Glutamatergic neuron (in vitro differentiated cells): ENCODE data around the gene BICRAL. TPM values are rescaled to one million over a fixed set of nuclear protein-coding genes. Genes with fewer than 3 reads are reported as not detected.
"Not testable (repeated sequence)": the region's sequence is repeated elsewhere in the genome, so short reads cannot be mapped to it uniquely, and the experiment has no call there.

Experiments
- DNase-seq: peaks from one replicate; pipeline ENCODE4 v3.0.0; 2022
- H3K27ac Mint-ChIP-seq: one replicate; pipeline ENCODE4 v1.8.0; 2020; ENCODE audit warnings: mild to moderate bottlenecking, mixed read lengths, inconsistent platforms; ENCODE audit not compliant: unreplicated experiment
- H3K27me3 Mint-ChIP-seq: one replicate; pipeline ENCODE4 v1.8.0; 2020; ENCODE audit warnings: mild to moderate bottlenecking, moderate library complexity, mixed read lengths, inconsistent platforms; ENCODE audit not compliant: unreplicated experiment
- H3K36me3 Mint-ChIP-seq: one replicate; pipeline ENCODE4 v1.8.0; 2020; ENCODE audit warnings: mild to moderate bottlenecking, mixed read lengths, inconsistent platforms; ENCODE audit not compliant: unreplicated experiment
- H3K4me1 Mint-ChIP-seq: one replicate; pipeline ENCODE4 v1.8.0; 2020; ENCODE audit warnings: mild to moderate bottlenecking, low read depth, mixed read lengths, inconsistent platforms; ENCODE audit not compliant: unreplicated experiment
- H3K4me3 Mint-ChIP-seq: one replicate; pipeline ENCODE4 v1.8.0; 2020; ENCODE audit warnings: mild to moderate bottlenecking, mixed read lengths, inconsistent platforms; ENCODE audit not compliant: unreplicated experiment
- H3K9me3 Mint-ChIP-seq: one replicate; pipeline ENCODE4 v1.8.0; 2020; ENCODE audit warnings: mild to moderate bottlenecking, moderate library complexity, mixed read lengths, inconsistent platforms; ENCODE audit not compliant: unreplicated experiment
- total RNA-seq: library from RNA; stranded (reverse); fragmentation: NEBNext Ultra II Directional; extraction: Animal tissue kit (Norgen Biotek cat#: 25700); gene quantifications from one replicate; pipeline ENCODE4 v1.2.1, GENCODE V29; 2021; ENCODE audit not compliant: unreplicated experiment
- TF ChIP-seq, protein P1 (sequence below): fragments of 200-600 bp; sonication (generic); IDR thresholded peaks from one replicate; pipeline ENCODE4 v1.5.0; 2021; ENCODE audit not compliant: partially characterized antibody, unreplicated experiment

The BICRAL gene
- total RNA-seq, 1 donor from 2014 or later = 11.0 TPM

DNA sequence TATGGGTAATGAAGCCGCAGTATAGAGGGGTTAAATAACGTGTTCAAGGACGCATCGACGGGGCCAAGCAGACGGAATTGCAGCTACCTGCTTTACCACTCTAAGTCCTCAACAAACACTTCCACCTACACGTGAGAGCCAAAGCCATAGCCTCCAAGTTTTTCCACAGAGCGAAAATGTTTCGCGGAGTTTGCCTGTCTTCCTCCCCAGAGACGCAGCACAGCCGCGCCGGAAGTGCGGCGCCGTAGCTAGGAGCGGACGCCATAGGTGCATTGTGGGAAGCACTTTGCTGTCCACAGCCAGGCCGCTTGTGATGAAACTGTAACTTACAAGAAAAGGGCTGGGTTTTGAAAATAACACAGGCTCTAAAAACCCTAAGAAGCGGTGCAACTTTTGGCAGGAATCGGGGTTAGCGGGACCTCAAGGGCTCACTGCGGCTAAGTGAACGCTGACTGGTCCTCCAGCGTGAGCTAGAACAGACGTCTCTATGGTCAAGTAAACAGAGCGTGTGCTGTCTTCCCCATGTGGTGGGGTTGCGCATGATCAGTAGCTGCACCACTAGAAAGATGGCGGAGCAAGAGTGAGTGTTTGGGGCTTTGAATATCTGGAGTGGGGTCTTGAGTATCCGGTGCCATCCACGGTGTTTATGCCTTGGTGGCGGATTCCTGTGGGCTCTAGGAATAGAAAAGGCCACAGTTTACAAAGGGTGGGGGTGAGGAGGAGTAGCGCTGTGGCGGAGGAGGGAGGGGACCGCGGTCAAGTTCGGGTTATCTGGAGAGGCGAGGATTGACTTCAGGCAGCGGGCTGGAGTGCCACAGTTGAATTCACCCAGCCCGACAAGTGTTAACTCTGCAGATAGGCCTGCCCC, 97.8 kb downstream of the BICRAL start, which contains the start of gene RPL7L1:
TSS of gene RPL7L1 (plus strand) at position 245 of the 868 bp plus-strand sequence. CDS start at position 540, 295 bp downstream.
- Mint-ChIP-seq H3K27me3 (peaks cover 6% of the 10 kb centered on the region), H3K36me3 (peaks cover 5% of the 10 kb centered on the region), H3K4me1 (no peaks in the 10 kb centered on the region), H3K4me3 (peak within 1 kb of the TSS; percentile 100), H3K27ac (peak within 1 kb of the TSS; percentile 100), H3K9me3 (peaks cover 5% of the 10 kb centered on the region)
- TF ChIP-seq, protein P1, sequence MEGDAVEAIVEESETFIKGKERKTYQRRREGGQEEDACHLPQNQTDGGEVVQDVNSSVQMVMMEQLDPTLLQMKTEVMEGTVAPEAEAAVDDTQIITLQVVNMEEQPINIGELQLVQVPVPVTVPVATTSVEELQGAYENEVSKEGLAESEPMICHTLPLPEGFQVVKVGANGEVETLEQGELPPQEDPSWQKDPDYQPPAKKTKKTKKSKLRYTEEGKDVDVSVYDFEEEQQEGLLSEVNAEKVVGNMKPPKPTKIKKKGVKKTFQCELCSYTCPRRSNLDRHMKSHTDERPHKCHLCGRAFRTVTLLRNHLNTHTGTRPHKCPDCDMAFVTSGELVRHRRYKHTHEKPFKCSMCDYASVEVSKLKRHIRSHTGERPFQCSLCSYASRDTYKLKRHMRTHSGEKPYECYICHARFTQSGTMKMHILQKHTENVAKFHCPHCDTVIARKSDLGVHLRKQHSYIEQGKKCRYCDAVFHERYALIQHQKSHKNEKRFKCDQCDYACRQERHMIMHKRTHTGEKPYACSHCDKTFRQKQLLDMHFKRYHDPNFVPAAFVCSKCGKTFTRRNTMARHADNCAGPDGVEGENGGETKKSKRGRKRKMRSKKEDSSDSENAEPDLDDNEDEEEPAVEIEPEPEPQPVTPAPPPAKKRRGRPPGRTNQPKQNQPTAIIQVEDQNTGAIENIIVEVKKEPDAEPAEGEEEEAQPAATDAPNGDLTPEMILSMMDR = no peak
- DNase-seq = peak; percentile 77

DNA sequence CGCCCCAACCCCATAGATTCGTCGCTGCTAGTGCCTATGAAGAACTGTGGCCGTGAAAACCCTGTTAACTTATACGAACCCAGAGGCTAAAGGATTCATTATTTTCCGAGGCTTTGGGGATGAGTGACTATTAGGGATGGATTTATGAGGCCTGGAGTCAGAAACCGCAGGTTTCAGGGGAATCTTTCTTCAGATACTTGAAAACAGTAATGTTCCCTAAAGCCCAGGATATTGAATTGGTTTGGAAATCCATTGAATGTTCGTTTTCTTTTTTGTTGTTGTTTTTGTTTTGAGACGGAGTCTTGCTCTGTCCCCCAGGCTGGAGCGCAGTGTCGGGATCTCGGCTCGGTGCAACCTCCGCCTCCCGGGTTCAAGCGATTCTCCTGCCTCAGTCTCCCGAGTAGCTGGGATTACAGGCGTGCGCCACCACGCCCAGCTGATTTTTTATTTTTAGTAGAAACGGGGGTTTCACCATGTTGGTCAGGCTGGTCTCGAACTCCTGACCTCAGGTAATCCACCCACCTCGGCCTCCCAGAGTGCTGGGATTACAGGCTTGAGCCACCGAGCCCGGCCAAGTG, 98.5 kb downstream of the BICRAL start:
- Mint-ChIP-seq H3K27ac (peak overlapping the region; percentile 100), H3K4me3 (peak overlapping the region; percentile 100)
- H3K4me1 Mint-ChIP-seq, DNase-seq, H3K36me3 Mint-ChIP-seq, H3K27me3 Mint-ChIP-seq, H3K9me3 Mint-ChIP-seq: not testable (repeated sequence)

DNA sequence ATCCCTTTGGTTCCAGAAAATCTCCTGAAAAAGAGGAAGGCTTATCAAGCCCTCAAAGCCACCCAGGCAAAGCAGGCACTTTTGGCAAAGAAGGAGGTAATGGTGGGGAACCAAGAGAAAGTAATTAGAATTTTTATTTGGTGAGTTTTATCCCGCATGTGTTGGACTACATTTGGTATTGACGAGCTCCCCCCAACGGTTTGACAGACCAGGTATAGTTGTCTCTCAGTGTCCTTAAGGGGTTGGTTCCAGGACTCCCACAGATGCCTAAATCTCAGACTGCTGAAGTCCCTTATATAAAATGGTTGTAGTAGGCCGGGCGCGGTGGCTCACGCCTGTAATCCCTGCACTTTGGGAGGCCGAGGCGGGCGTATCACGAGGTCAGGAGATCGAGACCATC, 99.0 kb downstream of the BICRAL start:
- DNase-seq, H3K27me3 Mint-ChIP-seq, H3K4me1 Mint-ChIP-seq, H3K9me3 Mint-ChIP-seq, H3K36me3 Mint-ChIP-seq: not testable (repeated sequence)
- H3K4me3 Mint-ChIP-seq = peak overlapping the region; percentile 100
- H3K27ac Mint-ChIP-seq = peak overlapping the region; percentile 100

DNA sequence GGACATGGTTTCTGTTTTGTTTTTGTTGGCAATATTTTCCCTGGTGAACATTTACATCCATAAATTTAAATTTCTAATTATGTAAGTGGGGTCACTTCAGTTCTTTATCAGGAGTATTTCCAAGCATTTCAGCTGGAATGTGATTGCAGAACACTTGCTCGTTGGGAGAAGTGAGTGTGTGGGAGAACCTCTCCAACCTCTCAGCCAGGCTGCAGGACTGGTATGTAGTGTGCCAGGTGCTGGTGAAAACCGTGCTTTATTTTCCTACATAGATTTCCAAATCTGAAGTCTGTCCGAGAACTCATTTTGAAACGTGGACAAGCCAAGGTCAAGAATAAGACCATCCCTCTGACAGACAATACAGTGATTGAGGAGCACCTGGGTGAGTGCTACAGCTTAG, 103.8 kb downstream of the BICRAL start:
- no peak for DNase-seq
- peaks cover 4% of the 10 kb centered on the region for H3K4me1 Mint-ChIP-seq
- TF ChIP-seq, protein P1 = no peak
- peaks cover 3% of the 10 kb centered on the region for H3K27me3 Mint-ChIP-seq
- no peaks in the 10 kb centered on the region for H3K9me3 Mint-ChIP-seq
- H3K27ac Mint-ChIP-seq = no peak overlapping the region
- peaks cover 5% of the 10 kb centered on the region for H3K36me3 Mint-ChIP-seq
- no peak overlapping the region for H3K4me3 Mint-ChIP-seq

DNA sequence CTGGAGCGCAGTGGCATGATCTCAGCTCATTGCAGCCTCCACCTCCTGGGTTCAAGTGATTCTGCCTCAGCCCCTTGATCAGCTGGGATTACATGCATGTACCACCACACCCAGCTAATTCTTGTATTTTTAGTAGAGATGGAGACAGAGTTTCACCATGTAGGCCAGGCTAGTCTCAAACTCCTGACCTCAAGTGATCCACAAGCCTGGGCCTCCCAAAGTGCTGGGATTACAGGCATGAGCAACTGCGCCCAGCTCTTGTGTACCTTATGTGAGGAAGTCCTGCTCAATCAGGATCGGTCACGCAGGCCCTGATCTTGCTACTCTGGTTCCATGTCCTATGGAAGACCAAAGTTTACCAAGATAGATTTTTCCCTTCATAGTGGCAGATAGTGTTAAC, 106.3 kb downstream of the BICRAL start:
- not testable (repeated sequence) for H3K4me3 Mint-ChIP-seq, DNase-seq, H3K27me3 Mint-ChIP-seq, H3K36me3 Mint-ChIP-seq, H3K27ac Mint-ChIP-seq, H3K9me3 Mint-ChIP-seq, H3K4me1 Mint-ChIP-seq

DNA sequence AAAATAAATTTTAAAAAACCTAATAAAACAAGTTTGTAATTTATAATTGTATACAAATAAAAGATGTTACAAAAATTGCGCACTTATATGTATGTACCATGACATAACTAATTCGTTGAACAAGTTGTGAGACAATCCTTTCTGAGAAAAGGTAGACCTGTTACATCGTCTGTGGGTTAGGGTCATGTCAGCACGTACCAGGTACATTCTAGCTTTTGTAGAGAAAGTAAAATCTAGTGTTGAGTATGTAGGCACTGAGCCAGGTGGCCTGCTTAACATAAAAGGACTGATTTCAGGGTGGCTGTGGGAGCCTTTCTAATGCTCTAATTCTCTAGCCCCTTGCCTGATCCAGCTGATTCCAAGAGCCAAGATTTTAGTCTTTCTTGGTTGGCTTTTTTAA, 108.0 kb downstream of the BICRAL start:
- H3K9me3 Mint-ChIP-seq = no peaks in the 10 kb centered on the region
- TF ChIP-seq, protein P1 = no peak
- peaks cover 4% of the 10 kb centered on the region for H3K4me1 Mint-ChIP-seq
- H3K4me3 Mint-ChIP-seq = peak overlapping the region; percentile 88
- DNase-seq = no peak
- peaks cover 3% of the 10 kb centered on the region for H3K27me3 Mint-ChIP-seq
- peak overlapping the region; percentile 92 for H3K27ac Mint-ChIP-seq
- no peaks in the 10 kb centered on the region for H3K36me3 Mint-ChIP-seq
